AG04449 (cell line): ENCODE results near the gene BTN3A1.

Experiments
- CTCF ChIA-PET: fragments of 350-600 bp; formaldehyde crosslinking; extraction: SDS; loops from one replicate; lab custom pipeline; 2021; ENCODE audit warnings: antibody characterized with exemption; lab: Yijun Ruan, JAX
- POLR2A ChIA-PET: fragments of 400-600, 350-600 bp; formaldehyde crosslinking; extraction: SDS; loops from one replicate; lab custom pipeline; 2020; ENCODE audit warnings: antibody characterized with exemption, inconsistent platforms; lab: Yijun Ruan, JAX
- DNase-seq: peaks from one replicate; pipeline ENCODE4 v3.0.0-alpha.2; 2010; ENCODE audit warnings: low read depth, low spot score
- H3K4me3 ChIP-seq: 2 replicates; pipeline ENCODE4 v1.5.1; 2011; ENCODE audit warnings: low read depth, mild to moderate bottlenecking, control low read depth, low read length
- TF ChIP-seq, protein P1 (sequence below): IDR thresholded peaks from one replicate; pipeline ENCODE4 v1.5.1; 2011; ENCODE audit warnings: mild to moderate bottlenecking, moderate library complexity, low read length, control low read depth, inconsistent platforms; ENCODE audit not compliant: insufficient read depth; ENCODE audit errors: missing control alignments

BTN3A1 gene

DNA sequence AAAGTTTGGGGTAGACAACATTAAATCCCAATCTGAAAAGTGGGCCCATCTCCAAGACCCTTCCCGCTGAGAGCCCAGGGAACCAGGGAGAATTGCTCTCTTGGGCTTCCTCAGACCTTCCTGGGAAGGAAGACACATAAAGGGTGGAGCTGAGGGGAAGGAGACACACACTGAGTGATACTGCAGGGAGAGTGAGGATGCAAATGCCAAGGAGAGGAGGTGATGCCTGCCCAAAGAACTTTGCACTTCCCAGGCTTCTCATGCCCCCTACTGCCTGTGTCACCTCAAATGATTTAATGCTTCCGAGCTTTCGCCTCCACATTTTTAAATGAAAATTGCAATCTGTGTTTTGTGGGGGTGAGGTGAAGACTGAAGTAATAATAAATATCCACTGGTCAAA, 48.2 kb downstream of the BTN3A1 start:
- TF ChIP-seq, protein P1, sequence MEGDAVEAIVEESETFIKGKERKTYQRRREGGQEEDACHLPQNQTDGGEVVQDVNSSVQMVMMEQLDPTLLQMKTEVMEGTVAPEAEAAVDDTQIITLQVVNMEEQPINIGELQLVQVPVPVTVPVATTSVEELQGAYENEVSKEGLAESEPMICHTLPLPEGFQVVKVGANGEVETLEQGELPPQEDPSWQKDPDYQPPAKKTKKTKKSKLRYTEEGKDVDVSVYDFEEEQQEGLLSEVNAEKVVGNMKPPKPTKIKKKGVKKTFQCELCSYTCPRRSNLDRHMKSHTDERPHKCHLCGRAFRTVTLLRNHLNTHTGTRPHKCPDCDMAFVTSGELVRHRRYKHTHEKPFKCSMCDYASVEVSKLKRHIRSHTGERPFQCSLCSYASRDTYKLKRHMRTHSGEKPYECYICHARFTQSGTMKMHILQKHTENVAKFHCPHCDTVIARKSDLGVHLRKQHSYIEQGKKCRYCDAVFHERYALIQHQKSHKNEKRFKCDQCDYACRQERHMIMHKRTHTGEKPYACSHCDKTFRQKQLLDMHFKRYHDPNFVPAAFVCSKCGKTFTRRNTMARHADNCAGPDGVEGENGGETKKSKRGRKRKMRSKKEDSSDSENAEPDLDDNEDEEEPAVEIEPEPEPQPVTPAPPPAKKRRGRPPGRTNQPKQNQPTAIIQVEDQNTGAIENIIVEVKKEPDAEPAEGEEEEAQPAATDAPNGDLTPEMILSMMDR: no peak
- no peak overlapping the region for H3K4me3 ChIP-seq
- ChIA-PET CTCF (interaction anchor here (1.0 to 1.1 kb wide), 2 partner anchors 7 to 108 kb away, joined by 3 read pairs; no protein-coding TSS in a partner anchor), POLR2A (no interaction called here)
- no peak for DNase-seq

DNA sequence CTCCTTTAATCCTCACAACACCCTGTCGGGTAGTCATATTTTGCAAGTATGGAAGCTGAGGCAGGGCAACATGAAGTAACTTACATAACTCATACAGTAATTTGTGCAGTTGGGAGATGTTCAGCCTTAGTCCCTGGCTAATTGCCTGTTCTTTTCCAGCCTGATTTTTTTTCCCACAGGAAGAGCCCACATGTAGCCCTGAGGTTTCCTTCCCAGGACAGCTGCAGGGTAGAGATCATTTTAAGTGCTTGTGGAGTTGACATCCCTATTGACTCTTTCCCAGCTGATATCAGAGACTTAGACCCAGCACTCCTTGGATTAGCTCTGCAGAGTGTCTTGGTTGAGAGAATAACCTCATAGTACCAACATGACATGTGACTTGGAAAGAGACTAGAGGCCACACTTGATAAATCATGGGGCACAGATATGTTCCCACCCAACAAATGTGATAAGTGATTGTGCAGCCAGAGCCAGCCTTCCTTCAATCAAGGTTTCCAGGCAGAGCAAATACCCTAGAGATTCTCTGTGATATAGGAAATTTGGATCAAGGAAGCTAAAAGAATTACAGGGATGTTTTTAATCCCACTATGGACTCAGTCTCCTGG, 50.7 kb downstream of the BTN3A1 start:
- ChIA-PET POLR2A (interaction anchor here (1.2 kb wide), 1 partner anchor 9 kb away, joined by 4 read pairs; no protein-coding TSS in a partner anchor), CTCF (no interaction called here)
- no peak for DNase-seq
- no peak overlapping the region for H3K4me3 ChIP-seq
- TF ChIP-seq, protein P1: no peak

DNA sequence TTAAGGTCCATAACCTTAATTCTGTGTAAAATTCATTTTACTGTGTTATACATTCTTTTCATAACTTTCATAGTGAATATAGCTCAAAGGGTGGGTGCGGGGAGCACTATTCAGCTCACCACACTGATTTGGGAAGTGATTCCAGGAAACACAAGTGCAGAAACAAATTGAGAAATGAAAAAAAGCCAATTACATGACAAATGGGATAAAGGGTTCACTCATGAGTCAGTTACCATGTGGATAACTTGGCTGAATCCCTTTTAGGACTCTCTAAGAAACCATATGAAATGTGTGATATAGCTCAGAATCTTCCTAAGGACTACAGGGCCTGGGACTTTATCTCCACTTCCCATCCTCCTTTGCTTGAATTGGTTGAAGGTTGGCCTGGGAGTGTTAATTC, 52.6 kb downstream of the BTN3A1 start:
- DNase-seq: no peak
- TF ChIP-seq, protein P1: no peak
- ChIA-PET POLR2A (interaction anchor here (0.7 kb wide), 1 partner anchor 19 kb away, joined by 4 read pairs; no protein-coding TSS in a partner anchor), CTCF (interaction anchor here (2.3 kb wide), 1 partner anchor 113 kb away, joined by 8 read pairs; no protein-coding TSS in a partner anchor)
- H3K4me3 ChIP-seq: no peak overlapping the region

DNA sequence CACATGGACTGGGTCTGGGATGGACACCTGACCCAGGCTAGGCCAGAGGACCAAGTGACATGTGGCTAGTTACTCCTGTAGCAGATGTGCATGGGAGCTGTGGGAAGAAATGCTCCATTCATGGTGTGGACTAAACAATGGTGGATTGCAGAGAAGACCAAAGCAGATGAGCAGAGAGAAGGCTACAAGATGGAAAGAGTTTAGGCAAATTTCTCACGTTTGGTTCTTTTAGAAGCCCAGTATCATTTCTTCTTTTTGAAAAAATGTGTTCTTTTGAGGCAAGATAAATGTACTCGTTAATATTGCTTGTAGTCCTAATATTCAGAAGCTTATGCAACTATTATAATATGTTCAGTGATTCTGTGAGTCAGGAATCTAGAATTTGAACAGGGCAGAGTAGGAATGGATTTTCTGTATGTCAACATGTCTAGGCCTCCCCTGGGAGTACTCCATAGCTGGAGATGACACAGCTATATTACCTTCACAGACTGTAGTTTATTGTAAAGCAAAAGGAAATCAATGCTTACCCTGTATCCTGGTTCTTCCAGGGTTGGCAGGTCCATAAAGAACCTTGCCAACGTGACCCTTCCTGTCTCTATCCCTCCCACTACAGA, 53.4 kb downstream of the BTN3A1 start:
- ChIA-PET CTCF (interaction anchor here (0.9 to 2.3 kb wide), 3 partner anchors 9 to 114 kb away, joined by 3 to 8 read pairs (median 4); no protein-coding TSS in a partner anchor), POLR2A (no interaction called here)
- no peak for DNase-seq
- H3K4me3 ChIP-seq: no peak overlapping the region
- TF ChIP-seq, protein P1: no peak

DNA sequence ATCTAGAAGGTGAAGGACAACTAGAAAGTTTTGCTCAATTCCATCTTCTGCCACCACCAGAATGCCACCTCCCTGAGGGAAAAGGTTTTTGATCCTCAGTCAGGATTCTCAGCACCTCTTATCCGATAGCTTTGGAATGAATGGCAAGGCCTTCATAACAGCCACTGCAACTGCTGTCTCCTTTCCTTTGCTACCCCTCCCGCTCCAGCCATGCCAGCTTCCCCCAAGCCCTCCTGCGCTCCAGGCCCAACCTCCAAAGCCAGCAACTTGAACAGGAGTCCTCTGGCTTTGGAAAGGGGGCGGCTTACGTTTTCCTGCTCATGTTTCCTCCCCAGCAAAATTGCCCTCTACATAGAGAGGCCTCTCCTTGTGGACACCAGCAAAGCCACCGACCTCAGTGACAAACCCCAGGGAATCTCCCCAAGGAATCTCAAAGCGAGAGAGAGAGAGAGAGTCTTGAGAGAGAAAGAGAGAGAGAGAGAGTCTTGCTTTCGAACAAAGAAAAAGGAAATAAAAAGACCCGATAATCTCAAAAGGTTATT, 55.3 kb downstream of the BTN3A1 start:
- ChIA-PET CTCF (no interaction called here), POLR2A (interaction anchor here (1.0 kb wide), 1 partner anchor 15 kb away, joined by 4 read pairs; no protein-coding TSS in a partner anchor)
- DNase-seq: no peak
- peak overlapping the region; percentile 1 for H3K4me3 ChIP-seq
- TF ChIP-seq, protein P1: no peak
